ENCODE results near the gene ZGLP1. TPM values are rescaled to one million over a fixed set of nuclear protein-coding genes. Genes with fewer than 3 reads are reported as not detected.

Gene ZGLP1
- total and polyA plus RNA-seq, 2 of the 13 experiments (the other 11 are each of a cell fraction or from before 2014, with no cell fraction given), result 2.4 to 3.0 TPM

DNA sequence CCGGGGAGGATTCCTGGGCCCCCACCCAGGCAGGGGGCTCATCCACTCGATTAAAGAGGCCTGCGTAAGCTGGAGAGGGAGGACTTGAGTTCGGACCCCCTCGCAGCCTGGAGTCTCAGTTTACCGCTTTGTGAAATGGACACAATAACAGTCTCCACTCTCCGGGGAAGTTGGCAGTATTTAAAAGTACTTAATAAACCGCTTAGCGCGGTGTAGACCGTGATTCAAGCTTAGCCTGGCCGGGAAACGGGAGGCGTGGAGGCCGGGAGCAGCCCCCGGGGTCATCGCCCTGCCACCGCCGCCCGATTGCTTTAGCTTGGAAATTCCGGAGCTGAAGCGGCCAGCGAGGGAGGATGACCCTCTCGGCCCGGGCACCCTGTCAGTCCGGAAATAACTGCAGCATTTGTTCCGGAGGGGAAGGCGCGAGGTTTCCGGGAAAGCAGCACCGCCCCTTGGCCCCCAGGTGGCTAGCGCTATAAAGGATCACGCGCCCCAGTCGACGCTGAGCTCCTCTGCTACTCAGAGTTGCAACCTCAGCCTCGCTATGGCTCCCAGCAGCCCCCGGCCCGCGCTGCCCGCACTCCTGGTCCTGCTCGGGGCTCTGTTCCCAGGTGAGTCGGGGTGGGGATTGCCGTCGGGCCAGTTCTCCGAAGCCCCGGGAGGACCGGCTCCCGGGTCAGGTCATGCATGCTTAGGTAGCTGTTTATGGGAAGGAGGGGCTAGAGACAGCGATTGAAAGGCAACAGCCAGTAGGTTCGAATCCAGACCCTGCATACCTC lies 38.8 kb downstream of the ZGLP1 start, which contains the start of gene ICAM1 (continued):
- TF ChIP-seq MEIS2 (CRISPR knock-in tag; IDR thresholded peaks at IDR 0.05), result peak; percentile 84; the same call in 1 of the 2 replicates
- TF ChIP-seq, protein P1, sequence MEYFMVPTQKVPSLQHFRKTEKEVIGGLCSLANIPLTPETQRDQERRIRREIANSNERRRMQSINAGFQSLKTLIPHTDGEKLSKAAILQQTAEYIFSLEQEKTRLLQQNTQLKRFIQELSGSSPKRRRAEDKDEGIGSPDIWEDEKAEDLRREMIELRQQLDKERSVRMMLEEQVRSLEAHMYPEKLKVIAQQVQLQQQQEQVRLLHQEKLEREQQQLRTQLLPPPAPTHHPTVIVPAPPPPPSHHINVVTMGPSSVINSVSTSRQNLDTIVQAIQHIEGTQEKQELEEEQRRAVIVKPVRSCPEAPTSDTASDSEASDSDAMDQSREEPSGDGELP (IDR thresholded peaks at IDR 0.05; ENCODE audit: borderline replicate concordance, low read depth), result peak; percentile 61; the same call in 1 of the 2 replicates
- TF ChIP-seq REXO4 (CRISPR knock-in tag; IDR thresholded peaks at IDR 0.05; ENCODE audit: borderline replicate concordance), result no peak
- TF ChIP-seq ZNF17 (CRISPR knock-in tag; IDR thresholded peaks at IDR 0.05), result peak; percentile 80; the same call in 1 of the 2 replicates
- TF ChIP-seq, protein P2, sequence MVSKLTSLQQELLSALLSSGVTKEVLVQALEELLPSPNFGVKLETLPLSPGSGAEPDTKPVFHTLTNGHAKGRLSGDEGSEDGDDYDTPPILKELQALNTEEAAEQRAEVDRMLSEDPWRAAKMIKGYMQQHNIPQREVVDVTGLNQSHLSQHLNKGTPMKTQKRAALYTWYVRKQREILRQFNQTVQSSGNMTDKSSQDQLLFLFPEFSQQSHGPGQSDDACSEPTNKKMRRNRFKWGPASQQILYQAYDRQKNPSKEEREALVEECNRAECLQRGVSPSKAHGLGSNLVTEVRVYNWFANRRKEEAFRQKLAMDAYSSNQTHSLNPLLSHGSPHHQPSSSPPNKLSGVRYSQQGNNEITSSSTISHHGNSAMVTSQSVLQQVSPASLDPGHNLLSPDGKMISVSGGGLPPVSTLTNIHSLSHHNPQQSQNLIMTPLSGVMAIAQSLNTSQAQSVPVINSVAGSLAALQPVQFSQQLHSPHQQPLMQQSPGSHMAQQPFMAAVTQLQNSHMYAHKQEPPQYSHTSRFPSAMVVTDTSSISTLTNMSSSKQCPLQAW (CRISPR knock-in tag; IDR thresholded peaks at IDR 0.05), result peak; percentile 79
- TF ChIP-seq ZNF430 (CRISPR knock-in tag; IDR thresholded peaks at IDR 0.05), result peak; percentile 92
- TF ChIP-seq, protein P3, sequence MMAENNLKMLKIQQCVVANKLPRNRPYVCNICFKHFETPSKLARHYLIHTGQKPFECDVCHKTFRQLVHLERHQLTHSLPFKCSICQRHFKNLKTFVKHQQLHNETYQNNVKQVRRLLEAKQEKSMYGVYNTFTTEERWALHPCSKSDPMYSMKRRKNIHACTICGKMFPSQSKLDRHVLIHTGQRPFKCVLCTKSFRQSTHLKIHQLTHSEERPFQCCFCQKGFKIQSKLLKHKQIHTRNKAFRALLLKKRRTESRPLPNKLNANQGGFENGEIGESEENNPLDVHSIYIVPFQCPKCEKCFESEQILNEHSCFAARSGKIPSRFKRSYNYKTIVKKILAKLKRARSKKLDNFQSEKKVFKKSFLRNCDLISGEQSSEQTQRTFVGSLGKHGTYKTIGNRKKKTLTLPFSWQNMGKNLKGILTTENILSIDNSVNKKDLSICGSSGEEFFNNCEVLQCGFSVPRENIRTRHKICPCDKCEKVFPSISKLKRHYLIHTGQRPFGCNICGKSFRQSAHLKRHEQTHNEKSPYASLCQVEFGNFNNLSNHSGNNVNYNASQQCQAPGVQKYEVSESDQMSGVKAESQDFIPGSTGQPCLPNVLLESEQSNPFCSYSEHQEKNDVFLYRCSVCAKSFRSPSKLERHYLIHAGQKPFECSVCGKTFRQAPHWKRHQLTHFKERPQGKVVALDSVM (CRISPR knock-in tag; IDR thresholded peaks at IDR 0.05), result peak; percentile 88
- peak; percentile 85 for TF ChIP-seq SNAI1 (CRISPR knock-in tag; IDR thresholded peaks at IDR 0.05; ENCODE audit: borderline replicate concordance)
- no peak; the same call in 1 of the 2 replicates for TF ChIP-seq BRCA1 (CRISPR knock-in tag; IDR thresholded peaks at IDR 0.05)
- TF ChIP-seq ZNF331 (CRISPR knock-in tag; IDR thresholded peaks at IDR 0.05), result peak; percentile 72
- peak; percentile 68; the same call in 1 of the 2 replicates for TF ChIP-seq ZNF20 (CRISPR knock-in tag; IDR thresholded peaks at IDR 0.05)
- TF ChIP-seq YEATS4 (CRISPR knock-in tag; IDR thresholded peaks at IDR 0.05; ENCODE audit: borderline replicate concordance), result peak; percentile 96
- TF ChIP-seq MIER3 (CRISPR knock-in tag; IDR thresholded peaks at IDR 0.05; ENCODE audit: borderline replicate concordance), result peak; percentile 83; the same call in 1 of the 2 replicates
- peak; percentile 60; the same call in 1 of the 2 replicates for TF ChIP-seq CREM (IDR thresholded peaks at IDR 0.05)
- TF ChIP-seq CREM (CRISPR knock-in tag; IDR thresholded peaks at IDR 0.05), result no peak
- TF ChIP-seq, protein P4, sequence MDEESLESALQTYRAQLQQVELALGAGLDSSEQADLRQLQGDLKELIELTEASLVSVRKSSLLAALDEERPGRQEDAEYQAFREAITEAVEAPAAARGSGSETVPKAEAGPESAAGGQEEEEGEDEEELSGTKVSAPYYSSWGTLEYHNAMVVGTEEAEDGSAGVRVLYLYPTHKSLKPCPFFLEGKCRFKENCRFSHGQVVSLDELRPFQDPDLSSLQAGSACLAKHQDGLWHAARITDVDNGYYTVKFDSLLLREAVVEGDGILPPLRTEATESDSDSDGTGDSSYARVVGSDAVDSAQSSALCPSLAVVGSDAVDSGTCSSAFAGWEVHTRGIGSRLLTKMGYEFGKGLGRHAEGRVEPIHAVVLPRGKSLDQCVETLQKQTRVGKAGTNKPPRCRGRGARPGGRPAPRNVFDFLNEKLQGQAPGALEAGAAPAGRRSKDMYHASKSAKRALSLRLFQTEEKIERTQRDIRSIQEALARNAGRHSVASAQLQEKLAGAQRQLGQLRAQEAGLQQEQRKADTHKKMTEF (CRISPR knock-in tag; IDR thresholded peaks at IDR 0.05), result peak; percentile 97
- TF ChIP-seq, protein P5, sequence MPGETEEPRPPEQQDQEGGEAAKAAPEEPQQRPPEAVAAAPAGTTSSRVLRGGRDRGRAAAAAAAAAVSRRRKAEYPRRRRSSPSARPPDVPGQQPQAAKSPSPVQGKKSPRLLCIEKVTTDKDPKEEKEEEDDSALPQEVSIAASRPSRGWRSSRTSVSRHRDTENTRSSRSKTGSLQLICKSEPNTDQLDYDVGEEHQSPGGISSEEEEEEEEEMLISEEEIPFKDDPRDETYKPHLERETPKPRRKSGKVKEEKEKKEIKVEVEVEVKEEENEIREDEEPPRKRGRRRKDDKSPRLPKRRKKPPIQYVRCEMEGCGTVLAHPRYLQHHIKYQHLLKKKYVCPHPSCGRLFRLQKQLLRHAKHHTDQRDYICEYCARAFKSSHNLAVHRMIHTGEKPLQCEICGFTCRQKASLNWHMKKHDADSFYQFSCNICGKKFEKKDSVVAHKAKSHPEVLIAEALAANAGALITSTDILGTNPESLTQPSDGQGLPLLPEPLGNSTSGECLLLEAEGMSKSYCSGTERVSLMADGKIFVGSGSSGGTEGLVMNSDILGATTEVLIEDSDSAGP (CRISPR knock-in tag; IDR thresholded peaks at IDR 0.05; ENCODE audit: borderline replicate concordance), result peak; percentile 90
- TF ChIP-seq KLF15 (CRISPR knock-in tag; IDR thresholded peaks at IDR 0.05; ENCODE audit: borderline replicate concordance), result peak; percentile 62; the same call in 1 of the 2 replicates
- peak; percentile 52; the same call in 1 of the 2 replicates for TF ChIP-seq KLF11 (CRISPR knock-in tag; IDR thresholded peaks at IDR 0.05)
- peak; percentile 73 for TF ChIP-seq MIXL1 (CRISPR knock-in tag; IDR thresholded peaks at IDR 0.05)
- TF ChIP-seq NFKB2 (CRISPR knock-in tag; IDR thresholded peaks at IDR 0.05; ENCODE audit: borderline replicate concordance), result peak; percentile 93; the same call in 1 of the 2 replicates

Measured in HepG2 (cell line).